WTC11 (cell line): ENCODE measurements around the gene NRG2. TPM values are rescaled to one million over a fixed set of nuclear protein-coding genes. Genes with fewer than 3 reads are reported as not detected.

ENCODE experiments used
- ATAC-seq: fragments of 200-7000 bp; cut with Tn5 transposase; 2 replicates; pipeline ENCODE4 v1.10.0; 2021; ENCODE audit warnings: mild to moderate bottlenecking, moderate library complexity
- CTCF ChIA-PET: fragments of 300-600 bp; sonication (Branson Sonifier 250); formaldehyde crosslinking; loops from one replicate; lab custom pipeline; 2021; ENCODE audit warnings: antibody characterized with exemption; lab: Charles Lee
- POLR2A ChIA-PET: fragments of 350-600 bp; sonication (Branson Sonifier 250); formaldehyde crosslinking; loops from one replicate; lab custom pipeline; 2021; ENCODE audit warnings: antibody characterized with exemption; lab: Charles Lee
- DNase-seq: peaks from one replicate; pipeline ENCODE4 v3.0.0; 2021; ENCODE audit warnings: low spot score
- H3K27ac Mint-ChIP-seq: 2 replicates; pipeline ENCODE4 v1.8.0; 2021; ENCODE audit warnings: mixed read lengths
- H3K27me3 Mint-ChIP-seq: 2 replicates; pipeline ENCODE4 v1.8.0; 2021; ENCODE audit warnings: low read depth, mild to moderate bottlenecking, moderate library complexity, mixed read lengths
- H3K36me3 Mint-ChIP-seq: 2 replicates; pipeline ENCODE4 v1.8.0; 2021; ENCODE audit warnings: mixed read lengths
- H3K4me1 Mint-ChIP-seq: 2 replicates; pipeline ENCODE4 v1.8.0; 2022; ENCODE audit warnings: mixed read lengths
- H3K4me3 Mint-ChIP-seq: 2 replicates; pipeline ENCODE4 v1.8.0; 2021; ENCODE audit warnings: mild to moderate bottlenecking, moderate library complexity, mixed read lengths
- H3K9me3 Mint-ChIP-seq: 2 replicates; pipeline ENCODE4 v1.8.0; 2021; ENCODE audit warnings: mixed read lengths
- ATF3 ChIP-seq: sonication (generic); formaldehyde crosslinking; conservative IDR thresholded peaks from 2 replicates; pipeline ENCODE4 v1.8.1; 2022; ENCODE audit warnings: mild to moderate bottlenecking, missing genetic modification reagents
- CBFB ChIP-seq: sonication (generic); formaldehyde crosslinking; IDR thresholded peaks from 2 replicates; pipeline ENCODE4 v1.8.1; 2022; ENCODE audit warnings: mild to moderate bottlenecking, low read depth, missing genetic modification reagents
- FOXK1 ChIP-seq: sonication (generic); formaldehyde crosslinking; IDR thresholded peaks from 2 replicates; pipeline ENCODE4 v1.8.0; 2022; ENCODE audit warnings: mild to moderate bottlenecking, moderate library complexity, missing genetic modification reagents
- FOXP4 ChIP-seq: sonication (generic); formaldehyde crosslinking; IDR thresholded peaks from 2 replicates; pipeline ENCODE4 v1.8.0; 2022; ENCODE audit warnings: mild to moderate bottlenecking, missing genetic modification reagents
- JAZF1 ChIP-seq: fragments of 250-450 bp; sonication (Bioruptor Pico); IDR thresholded peaks from 2 replicates; pipeline ENCODE4 v1.9.0; 2021; ENCODE audit warnings: moderate library complexity, mild to moderate bottlenecking, inconsistent platforms
- JUN ChIP-seq: sonication (generic); formaldehyde crosslinking; IDR thresholded peaks from 2 replicates; pipeline ENCODE4 v1.8.0; 2023; ENCODE audit warnings: mild to moderate bottlenecking, missing genetic modification reagents
- KAT7 ChIP-seq: sonication (generic); formaldehyde crosslinking; IDR thresholded peaks from 2 replicates; pipeline ENCODE4 v1.8.1; 2023; ENCODE audit warnings: missing genetic modification reagents, mild to moderate bottlenecking, borderline replicate concordance
- MAX ChIP-seq: sonication (generic); formaldehyde crosslinking; IDR thresholded peaks from 2 replicates; pipeline ENCODE4 v1.8.0; 2022; ENCODE audit warnings: mild to moderate bottlenecking, missing genetic modification reagents
- NFATC4 ChIP-seq: fragments of 250-450 bp; sonication (Bioruptor Pico); IDR thresholded peaks from 2 replicates; pipeline ENCODE4 v1.9.0; 2021; ENCODE audit warnings: mild to moderate bottlenecking
- PRRX2 ChIP-seq: fragments of 250-450 bp; sonication (Bioruptor Pico); IDR thresholded peaks from 2 replicates; pipeline ENCODE4 v1.8.0; 2021; ENCODE audit warnings: mild to moderate bottlenecking
- TEAD1 ChIP-seq: sonication (generic); formaldehyde crosslinking; IDR thresholded peaks from 2 replicates; pipeline ENCODE4 v1.8.0; 2022; ENCODE audit warnings: mild to moderate bottlenecking, missing genetic modification reagents
- ZNF281 ChIP-seq: sonication (generic); formaldehyde crosslinking; IDR thresholded peaks from 2 replicates; pipeline ENCODE4 v1.8.0; 2023; ENCODE audit warnings: mild to moderate bottlenecking, missing genetic modification reagents
- ZNF396 ChIP-seq: fragments of 250-450 bp; sonication (Bioruptor Pico); IDR thresholded peaks from 2 replicates; pipeline ENCODE4 v1.8.0; 2021; ENCODE audit warnings: mild to moderate bottlenecking, moderate library complexity, borderline replicate concordance
- ZNF425 ChIP-seq: fragments of 250-450 bp; sonication (Bioruptor Pico); conservative IDR thresholded peaks from 2 replicates; pipeline ENCODE4 v1.9.0; 2021; ENCODE audit warnings: mild to moderate bottlenecking
- total RNA-seq: library from RNA; stranded (reverse); gene quantifications from 3 replicates; pipeline ENCODE4 v1.2.3, GENCODE V29; 2021
- TF ChIP-seq, protein P1 (sequence below): sonication (generic); formaldehyde crosslinking; IDR thresholded peaks from 2 replicates; pipeline ENCODE4 v1.8.1; 2022; ENCODE audit warnings: mild to moderate bottlenecking, moderate library complexity, missing genetic modification reagents
- TF ChIP-seq, protein P2 (sequence below): sonication (generic); formaldehyde crosslinking; IDR thresholded peaks from 2 replicates; pipeline ENCODE4 v1.8.1; 2023; ENCODE audit warnings: mild to moderate bottlenecking, moderate library complexity, missing genetic modification reagents
- TF ChIP-seq, protein P3 (sequence below): sonication (generic); formaldehyde crosslinking; IDR thresholded peaks from 2 replicates; pipeline ENCODE4 v1.8.1; 2023; ENCODE audit warnings: mild to moderate bottlenecking, missing genetic modification reagents

Gene NRG2
- total RNA-seq, 1 experiment from 2014 or later, result 0.44 TPM

DNA sequence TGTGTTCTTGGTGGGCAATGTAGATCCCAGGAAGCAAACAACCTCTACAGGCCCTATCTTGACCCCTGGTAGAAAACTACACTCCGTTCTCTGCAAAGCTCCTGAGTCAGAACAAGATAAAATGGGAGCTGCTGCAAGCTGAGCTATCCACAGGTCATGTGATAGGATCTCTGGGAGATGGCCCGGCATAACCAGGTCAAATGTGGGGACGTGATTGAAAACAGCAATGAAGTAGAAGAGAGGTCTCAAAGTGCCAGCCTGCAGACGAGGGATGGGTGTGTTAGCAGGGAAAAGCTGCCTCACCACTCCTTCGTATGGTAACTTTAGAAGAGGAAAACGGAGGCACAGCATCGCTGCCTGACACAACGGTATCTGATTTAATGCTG is 25.0 kb downstream of the NRG2 start (continued):
- TF ChIP-seq, protein P1, sequence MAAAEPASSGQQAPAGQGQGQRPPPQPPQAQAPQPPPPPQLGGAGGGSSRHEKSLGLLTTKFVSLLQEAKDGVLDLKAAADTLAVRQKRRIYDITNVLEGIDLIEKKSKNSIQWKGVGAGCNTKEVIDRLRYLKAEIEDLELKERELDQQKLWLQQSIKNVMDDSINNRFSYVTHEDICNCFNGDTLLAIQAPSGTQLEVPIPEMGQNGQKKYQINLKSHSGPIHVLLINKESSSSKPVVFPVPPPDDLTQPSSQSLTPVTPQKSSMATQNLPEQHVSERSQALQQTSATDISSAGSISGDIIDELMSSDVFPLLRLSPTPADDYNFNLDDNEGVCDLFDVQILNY, result no peak
- no peak for TF ChIP-seq TEAD1

DNA sequence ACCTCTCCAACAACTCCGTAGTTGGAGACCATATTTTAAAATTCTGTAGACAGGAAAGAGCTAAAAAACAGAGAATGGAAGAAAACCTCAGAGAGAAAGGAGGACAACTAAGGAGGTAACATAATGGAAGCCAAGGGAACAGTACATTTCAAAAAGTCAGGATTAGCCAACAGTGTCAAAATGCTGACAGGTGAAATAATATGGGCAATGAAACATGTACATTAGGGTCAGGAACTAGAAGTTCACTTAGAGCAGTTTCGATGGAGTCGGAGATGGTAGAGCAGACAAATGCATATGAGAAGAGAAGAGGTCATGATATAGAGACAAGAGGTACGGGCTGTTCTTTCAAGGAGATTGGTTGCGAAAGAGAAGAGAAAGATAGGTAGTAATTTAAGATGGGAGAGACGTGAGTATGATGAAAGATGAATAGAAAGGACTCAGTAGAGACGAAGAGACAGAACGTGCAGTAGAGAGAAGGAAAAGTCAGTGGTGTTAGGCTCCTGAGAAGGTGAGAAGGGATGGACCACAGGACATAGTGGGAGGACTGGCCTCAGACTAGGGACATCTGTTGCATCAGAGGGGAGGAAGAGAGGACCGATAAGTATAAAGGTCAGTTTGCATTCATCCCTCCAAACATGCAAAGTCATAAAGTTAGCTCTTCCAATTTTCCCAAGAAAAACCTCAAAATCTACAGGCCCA is 25.6 kb downstream of the NRG2 start:
- no peak for DNase-seq
- ChIA-PET CTCF (interaction anchor here (1.3 kb wide), 2 partner anchors 49 kb away, joined by 3 to 5 read pairs; no protein-coding TSS in a partner anchor), POLR2A (interaction anchor here (0.5 kb wide), 1 partner anchor 560 kb away, joined by 6 read pairs; no protein-coding TSS in a partner anchor)
- H3K4me1 Mint-ChIP-seq, result no peaks in the 10 kb centered on the region
- ATAC-seq, result no peak
- H3K27ac Mint-ChIP-seq, result no peak overlapping the region
- H3K36me3 Mint-ChIP-seq, result no peaks in the 10 kb centered on the region
- H3K27me3 Mint-ChIP-seq, result peaks cover 5% of the 10 kb centered on the region
- no peaks in the 10 kb centered on the region for H3K9me3 Mint-ChIP-seq
- no peak overlapping the region for H3K4me3 Mint-ChIP-seq
- no peak for TF ChIP-seq ZNF281

DNA sequence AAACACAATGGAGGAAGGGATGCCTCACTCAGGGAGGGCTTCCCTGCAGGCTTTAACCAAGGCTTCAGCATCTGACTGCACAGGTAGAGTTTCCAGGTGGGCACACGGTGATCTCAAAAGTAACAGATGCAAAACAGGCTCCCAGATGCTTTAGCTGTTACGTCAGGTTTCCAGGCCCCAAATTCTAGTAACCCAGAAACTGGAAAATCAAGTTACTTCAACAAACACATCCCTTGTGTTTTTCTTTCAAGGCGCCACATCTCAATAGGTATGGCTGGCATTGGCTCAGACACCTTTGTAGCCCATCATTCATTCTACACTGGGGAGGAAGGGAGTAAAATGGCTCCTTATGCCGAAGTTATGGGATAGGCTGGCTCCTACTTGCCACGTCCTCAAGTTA is 27.4 kb downstream of the NRG2 start:
- no peaks in the 10 kb centered on the region for H3K4me1 Mint-ChIP-seq
- H3K27me3 Mint-ChIP-seq, result peaks cover 5% of the 10 kb centered on the region
- CTCF ChIA-PET, result no interaction called here
- no peak overlapping the region for H3K27ac Mint-ChIP-seq
- H3K4me3 Mint-ChIP-seq, result no peak overlapping the region
- no peaks in the 10 kb centered on the region for H3K9me3 Mint-ChIP-seq
- TF ChIP-seq, protein P2, sequence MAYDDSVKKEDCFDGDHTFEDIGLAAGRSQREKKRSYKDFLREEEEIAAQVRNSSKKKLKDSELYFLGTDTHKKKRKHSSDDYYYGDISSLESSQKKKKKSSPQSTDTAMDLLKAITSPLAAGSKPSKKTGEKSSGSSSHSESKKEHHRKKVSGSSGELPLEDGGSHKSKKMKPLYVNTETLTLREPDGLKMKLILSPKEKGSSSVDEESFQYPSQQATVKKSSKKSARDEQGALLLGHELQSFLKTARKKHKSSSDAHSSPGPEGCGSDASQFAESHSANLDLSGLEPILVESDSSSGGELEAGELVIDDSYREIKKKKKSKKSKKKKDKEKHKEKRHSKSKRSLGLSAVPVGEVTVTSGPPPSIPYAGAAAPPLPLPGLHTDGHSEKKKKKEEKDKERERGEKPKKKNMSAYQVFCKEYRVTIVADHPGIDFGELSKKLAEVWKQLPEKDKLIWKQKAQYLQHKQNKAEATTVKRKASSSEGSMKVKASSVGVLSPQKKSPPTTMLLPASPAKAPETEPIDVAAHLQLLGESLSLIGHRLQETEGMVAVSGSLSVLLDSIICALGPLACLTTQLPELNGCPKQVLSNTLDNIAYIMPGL (CRISPR knock-in tag), result no peak
- TF ChIP-seq ZNF396 (CRISPR knock-in tag), result no peak
- TF ChIP-seq JAZF1 (CRISPR knock-in tag), result no peak
- no peak for TF ChIP-seq JUN (CRISPR knock-in tag)
- TF ChIP-seq, protein P3, sequence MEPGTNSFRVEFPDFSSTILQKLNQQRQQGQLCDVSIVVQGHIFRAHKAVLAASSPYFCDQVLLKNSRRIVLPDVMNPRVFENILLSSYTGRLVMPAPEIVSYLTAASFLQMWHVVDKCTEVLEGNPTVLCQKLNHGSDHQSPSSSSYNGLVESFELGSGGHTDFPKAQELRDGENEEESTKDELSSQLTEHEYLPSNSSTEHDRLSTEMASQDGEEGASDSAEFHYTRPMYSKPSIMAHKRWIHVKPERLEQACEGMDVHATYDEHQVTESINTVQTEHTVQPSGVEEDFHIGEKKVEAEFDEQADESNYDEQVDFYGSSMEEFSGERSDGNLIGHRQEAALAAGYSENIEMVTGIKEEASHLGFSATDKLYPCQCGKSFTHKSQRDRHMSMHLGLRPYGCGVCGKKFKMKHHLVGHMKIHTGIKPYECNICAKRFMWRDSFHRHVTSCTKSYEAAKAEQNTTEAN (CRISPR knock-in tag), result no peak
- no peak for TF ChIP-seq ATF3 (CRISPR knock-in tag)
- TF ChIP-seq FOXK1, result no peak
- no peak for TF ChIP-seq KAT7 (CRISPR knock-in tag)
- no peak for TF ChIP-seq PRRX2 (CRISPR knock-in tag)
- TF ChIP-seq, all 79 proteins: peak for 0
- POLR2A ChIA-PET, result no interaction called here
- H3K36me3 Mint-ChIP-seq, result no peaks in the 10 kb centered on the region
- DNase-seq, result no peak
- ATAC-seq, result no peak

DNA sequence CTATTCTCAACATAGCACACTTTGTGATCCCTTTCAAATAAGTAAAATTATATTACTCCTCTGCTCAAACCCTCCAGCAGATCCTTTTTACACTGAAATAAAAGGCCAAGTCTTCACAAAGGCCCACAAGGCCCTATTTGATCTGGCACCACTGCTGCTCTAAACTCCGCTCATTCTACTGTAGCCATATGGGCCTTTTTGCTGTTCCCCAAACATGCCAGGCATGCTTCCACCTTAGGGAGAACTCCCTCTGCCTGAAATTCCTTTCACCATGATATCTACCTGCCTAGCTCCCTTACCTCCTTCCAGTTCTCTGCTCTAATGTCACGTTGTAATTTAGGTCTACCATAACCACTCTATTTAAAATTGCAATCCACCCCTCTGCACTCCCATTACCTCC is 28.3 kb downstream of the NRG2 start:
- Mint-ChIP-seq H3K4me3 (no peak overlapping the region), H3K4me1 (no peaks in the 10 kb centered on the region), H3K27me3 (peaks cover 6% of the 10 kb centered on the region), H3K9me3 (no peaks in the 10 kb centered on the region), H3K36me3 (no peaks in the 10 kb centered on the region), H3K27ac (no peak overlapping the region)
- ATAC-seq (no peak), DNase-seq (no peak)
- POLR2A ChIA-PET, result no interaction called here
- CTCF ChIA-PET, result no interaction called here
- TF ChIP-seq NFATC4 (CRISPR knock-in tag) (no peak), CBFB (no peak), FOXP4 (CRISPR knock-in tag) (no peak), ZNF425 (CRISPR knock-in tag) (no peak), MAX (CRISPR knock-in tag) (no peak)
